GM21786 (cell line): ENCODE results near the gene ZNF552.

Source experiments
- ATAC-seq: cut with Tn5 transposase; IDR thresholded peaks from one replicate; pipeline ENCODE4 v1.9.1; 2021; ENCODE audit not compliant: unreplicated experiment

ZNF552 gene

DNA sequence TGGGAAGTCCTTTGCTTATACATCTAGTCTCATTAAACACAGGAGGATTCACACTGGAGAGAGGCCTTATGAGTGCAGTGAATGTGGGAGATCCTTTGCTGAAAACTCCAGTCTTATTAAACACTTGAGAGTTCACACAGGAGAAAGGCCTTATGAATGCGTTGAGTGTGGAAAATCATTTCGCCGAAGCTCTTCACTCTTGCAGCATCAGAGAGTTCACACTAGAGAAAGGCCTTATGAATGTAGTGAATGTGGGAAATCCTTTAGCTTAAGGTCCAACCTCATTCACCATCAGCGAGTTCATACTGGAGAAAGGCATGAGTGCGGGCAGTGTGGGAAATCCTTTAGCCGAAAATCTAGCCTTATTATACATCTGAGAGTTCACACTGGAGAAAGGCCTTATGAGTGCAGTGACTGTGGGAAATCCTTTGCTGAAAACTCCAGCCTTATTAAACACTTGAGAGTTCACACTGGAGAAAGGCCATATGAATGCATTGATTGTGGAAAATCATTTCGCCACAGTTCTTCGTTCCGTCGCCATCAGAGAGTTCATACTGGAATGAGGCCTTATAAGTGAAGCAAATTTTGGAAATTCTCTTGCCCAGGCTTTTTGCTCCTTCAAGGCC, 35.4 kb downstream of the ZNF552 start:
- ATAC-seq = no peak

DNA sequence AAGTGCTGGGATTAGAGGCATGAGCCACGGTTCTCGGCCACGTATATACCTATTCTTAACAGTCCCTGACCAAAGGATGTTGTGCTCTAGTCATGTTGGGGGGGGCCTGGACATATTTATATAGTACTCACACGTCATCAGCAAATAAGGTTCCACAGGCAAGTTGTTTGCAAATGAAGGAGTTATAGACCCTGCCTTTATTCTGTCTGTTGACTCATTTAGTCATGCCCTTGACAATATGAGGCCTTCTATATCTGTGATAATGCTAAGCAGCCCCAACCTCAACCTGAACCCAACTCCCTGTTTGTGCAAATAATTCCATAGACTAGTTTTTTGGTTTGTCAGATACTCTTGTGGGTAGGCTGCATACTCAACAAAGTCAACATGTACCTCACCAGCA, 36.4 kb downstream of the ZNF552 start:
- no peak for ATAC-seq

DNA sequence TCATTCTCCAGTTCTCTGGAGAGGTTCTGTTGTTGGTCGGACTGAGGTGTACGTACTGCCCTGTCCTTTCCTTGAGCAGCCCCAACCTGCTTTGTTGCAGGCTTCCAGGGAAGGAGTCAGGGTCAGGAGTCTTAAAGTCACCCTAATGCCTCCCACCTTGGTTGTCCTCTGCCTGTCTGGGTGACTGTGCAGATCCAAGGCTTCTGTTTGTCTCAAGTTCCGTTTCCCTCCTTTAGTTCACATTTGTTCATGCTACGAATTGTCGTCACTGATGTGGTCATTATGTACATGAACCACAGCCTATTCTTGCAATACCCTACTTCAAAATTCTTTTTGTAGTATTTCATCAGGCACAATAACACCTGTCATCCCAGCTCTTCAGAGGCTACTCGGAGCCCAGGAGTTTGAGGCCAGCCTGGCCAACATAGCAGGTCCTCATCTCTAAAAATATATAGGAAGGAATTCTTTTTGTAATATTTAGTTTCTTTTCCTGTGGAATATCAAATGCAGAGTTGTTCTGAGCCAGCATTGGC, 37.9 kb downstream of the ZNF552 start:
- ATAC-seq = no peak

DNA sequence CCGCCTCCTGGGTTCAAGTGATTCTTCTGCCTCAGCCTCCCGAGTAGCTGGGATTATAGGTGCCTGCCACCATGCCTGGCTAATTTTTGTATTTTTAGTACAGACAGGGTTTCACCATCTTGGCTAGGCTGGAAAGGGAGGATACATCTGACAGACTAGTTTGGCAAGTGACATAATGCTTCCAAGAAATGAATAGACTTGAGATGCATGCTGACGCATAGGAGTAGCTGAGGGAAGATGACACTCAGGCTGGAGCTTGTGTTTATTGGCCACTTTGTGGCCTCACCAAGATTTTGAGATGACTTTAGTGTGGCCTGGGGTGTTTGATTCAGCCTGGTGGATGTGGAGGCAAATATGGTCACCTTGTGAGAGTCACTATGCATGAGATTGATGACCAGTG, 41.2 kb downstream of the ZNF552 start:
- no peak for ATAC-seq

DNA sequence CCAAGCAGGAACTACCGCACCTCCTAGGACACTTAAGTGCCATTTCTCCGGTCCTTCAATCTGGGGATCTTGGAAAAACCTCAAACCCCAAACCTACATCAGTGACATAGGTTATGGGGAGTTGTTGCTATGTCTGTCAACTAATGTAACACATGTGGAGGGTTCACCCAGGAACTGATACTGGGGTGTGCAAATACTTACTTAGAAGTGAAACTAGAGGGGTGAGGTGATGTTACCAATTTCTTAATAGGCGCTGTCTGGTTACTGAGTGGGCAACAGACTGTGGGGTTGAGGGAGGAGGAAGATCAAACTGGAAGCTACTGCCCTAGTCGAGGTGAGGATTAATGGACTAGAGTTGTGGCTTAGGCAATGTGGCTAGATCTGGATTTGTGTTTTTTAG, 43.3 kb downstream of the ZNF552 start:
- ATAC-seq = no peak

DNA sequence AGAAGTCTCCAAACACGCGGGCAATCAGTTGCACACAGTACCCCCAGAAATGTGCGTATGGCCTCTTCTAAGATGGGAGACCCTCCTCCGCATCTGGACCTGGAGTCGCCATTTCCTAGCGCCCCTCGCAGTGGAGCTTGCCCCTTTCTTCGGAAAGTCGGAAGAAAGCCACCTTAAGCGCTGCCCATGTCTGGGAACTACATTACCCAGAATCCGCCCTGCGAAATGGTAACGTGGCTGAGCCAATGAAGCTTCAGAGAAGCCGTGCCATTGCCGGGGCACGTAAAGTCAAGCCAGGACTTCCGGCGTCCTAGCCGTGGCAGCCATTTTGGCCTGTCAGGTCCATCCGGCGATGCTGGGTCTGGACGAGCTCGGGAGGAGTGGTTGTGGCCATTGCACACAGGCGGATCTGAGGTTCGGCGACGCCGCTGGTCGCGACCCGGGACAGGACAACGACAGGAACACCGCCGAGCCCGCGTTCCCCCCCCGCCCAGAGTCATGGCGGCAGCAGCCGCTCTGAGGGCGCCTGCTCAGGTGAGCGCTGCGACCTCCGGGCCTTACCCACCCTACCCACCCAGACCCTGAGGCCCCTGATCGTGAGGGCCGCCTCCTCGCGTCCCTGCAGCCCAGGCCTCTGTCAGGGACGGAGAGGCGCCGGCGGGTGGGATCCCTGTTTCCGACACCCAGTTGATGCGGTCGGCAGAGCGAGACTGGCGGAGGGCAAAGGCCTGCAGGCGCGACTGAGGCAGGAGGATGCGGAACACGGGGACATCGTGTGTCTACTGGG, 45.2 kb downstream of the ZNF552 start, which contains the start of gene ZNF586:
TSS of gene ZNF586 (plus strand) at position 332 of the 787 bp plus-strand sequence. CDS start at position 499, 167 bp downstream.
- peak; percentile 97 for ATAC-seq

DNA sequence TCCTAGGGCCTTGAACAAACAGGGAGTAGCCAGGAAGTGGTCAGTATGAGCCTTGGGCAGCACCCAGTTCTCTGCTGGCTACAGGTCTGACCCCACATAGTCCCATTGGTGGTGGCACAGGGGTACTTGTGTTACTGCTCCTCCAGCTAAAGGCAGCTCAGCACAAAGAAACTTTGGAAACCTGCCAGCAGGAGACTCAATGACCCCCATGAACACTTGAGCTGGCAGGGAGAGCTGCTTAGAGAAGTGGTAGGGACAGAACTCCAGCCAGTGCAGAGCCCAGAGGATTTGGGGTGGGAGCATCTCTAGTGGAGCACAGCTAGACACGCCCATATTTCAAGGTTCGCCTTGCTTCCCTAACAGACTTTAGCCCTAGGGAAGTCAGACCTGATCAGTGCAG, 55.6 kb downstream of the ZNF552 start:
- no peak for ATAC-seq

DNA sequence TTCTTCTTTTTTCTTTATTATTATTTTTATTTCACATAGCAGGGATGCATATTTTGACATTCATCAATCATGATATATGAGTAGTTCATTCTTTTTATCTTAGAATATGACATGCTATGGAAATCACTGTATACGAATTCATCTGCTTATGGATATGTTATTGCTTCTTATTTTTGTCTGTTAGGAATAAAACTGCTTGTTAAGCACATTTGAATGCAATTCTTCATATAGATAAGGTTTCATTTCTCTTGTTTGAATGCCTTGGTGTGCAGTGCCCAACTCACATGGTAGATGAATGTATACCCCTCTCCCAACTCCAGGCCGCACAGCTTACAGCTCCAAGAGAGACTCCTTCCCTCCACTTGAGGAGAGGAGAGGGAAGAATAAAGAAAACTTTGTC, 56.8 kb downstream of the ZNF552 start:
- no peak for ATAC-seq
